Erythroblast (primary cell): Measurements from ENCODE around the gene KCNB1.

Experiments
- GATA1 ChIP-seq: IDR thresholded peaks from 2 replicates; pipeline ENCODE4 v1.6.1; 2011; ENCODE audit warnings: low read depth, mild to moderate bottlenecking, control low read depth, low read length, moderate library complexity
- POLR2A ChIP-seq: IDR thresholded peaks from 2 replicates; pipeline ENCODE4 v1.6.1; 2011; ENCODE audit warnings: mild to moderate bottlenecking, low read length

- TF ChIP-seq POLR2A (no peak), GATA1 (no peak)
These were observed 147.0 kb downstream of the KCNB1 start for GRCh38 chr20:49335476-49335875.
